GM20431 (cell line): ENCODE data around the gene ALX4.

ENCODE experiments used
- in situ Hi-C: fragments of 300-500 bp; cut with MseI, MboI; formaldehyde crosslinking; loops from one replicate; pipeline ENCODE4 v1.15.0; 2020; ENCODE audit warnings: low sequenced_read_pairs; ENCODE audit not compliant: unreplicated experiment

The ALX4 gene

DNA sequence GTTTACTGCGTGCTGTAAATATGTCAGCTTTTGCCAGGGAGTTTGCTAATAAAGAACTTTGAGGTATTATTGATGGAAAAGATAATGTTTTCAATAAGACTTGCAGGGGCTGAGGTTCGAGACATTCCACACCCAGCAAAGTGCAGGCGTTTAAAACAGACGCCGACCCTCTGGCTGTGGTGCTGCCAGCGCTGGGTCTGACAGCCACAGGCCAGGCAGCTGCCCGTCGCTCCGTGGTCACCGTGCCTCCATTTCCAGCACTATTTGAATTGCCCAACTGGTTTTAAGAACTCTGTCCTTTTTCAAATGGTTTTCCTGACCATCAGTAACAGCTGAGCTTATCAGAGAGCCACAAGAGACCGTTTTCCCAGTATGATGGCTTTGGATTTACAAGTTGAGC, 28.1 kb upstream of the ALX4 start:
- in situ Hi-C loops: no loop called here

DNA sequence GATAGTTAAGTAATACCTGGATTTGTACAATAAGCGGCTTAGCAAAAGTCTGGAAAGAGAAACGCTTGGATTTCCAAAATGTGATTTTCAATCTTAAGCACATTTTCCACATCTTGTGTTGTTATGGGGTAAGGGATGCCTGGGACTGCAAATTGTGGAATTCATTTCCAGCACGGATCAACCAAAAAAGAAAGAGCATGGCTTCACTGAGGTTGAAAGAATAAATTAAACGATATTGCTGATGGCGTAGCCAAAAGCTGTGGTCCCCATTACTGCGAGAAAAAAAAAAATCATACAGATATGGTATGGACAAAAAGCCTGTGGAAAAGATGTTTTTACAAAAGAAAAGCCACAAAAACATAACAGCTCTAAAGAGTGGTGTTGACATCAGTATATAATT, 26.0 kb upstream of the ALX4 start:
- in situ Hi-C loops: no loop called here

DNA sequence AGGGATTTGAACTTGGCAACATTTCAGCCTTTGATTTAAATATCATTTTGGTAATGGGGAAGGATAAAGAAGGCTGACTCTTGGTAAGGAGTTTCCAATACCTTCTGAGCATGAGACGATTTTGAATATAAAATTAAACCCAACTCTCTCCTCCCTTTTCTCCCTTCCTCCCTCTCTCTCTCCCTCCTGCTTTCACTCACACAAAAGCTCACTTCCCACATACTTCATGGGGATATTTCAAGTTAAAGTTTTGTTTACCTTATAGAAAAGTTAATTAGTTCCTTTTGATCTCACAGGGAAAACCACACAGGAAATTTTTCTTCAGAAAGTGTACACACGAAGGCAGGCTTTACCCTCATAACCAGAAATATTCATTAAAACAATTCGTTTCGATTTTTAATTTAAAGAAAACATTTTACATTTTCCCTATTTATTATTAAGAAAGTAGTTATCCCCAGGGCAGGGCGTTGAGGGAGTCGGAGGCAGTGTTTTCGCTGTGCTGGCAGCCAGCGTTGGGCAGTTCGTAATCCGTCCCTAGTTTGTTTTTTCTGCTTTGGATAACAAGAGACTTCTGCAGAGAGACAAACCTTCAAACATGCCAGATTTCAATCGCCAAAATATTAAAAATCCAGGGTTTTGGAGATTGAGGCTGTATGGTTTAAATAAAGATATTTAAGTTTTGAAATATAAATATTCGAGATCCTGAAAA, 25.3 kb upstream of the ALX4 start:
- in situ Hi-C loops: no loop called here

DNA sequence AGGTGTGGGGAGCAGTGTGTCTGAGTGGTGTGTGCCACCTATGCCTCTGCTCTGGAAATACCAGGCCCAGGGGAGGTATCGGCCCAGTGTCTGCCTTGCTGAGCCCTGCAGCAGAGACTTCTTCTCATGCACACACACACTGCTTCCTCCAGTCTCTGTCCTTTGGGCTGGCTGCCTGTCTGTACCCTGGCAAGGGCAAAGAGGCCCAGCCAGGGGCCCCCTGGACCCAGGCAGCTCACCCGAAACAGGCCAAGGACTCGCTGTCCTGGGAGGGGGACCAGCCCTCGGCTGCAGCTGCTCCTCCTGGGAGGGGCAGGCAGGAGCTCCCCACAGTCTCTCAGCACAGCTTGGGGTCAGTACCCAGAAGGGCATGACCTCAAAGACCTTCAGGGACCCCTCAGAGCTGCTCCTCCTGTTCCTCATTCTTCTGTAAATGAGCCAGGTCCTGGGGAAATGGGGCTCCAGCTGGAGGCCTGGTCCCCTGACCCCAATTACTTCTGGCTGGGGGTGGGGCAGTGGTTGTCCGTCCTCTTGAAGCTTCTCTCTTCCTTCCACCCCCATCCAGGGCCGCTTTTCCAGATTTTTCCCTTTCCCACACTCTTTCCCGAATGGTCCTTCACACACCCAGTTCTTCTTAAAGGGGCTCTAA, 24.5 kb upstream of the ALX4 start:
- in situ Hi-C loops: no loop called here

DNA sequence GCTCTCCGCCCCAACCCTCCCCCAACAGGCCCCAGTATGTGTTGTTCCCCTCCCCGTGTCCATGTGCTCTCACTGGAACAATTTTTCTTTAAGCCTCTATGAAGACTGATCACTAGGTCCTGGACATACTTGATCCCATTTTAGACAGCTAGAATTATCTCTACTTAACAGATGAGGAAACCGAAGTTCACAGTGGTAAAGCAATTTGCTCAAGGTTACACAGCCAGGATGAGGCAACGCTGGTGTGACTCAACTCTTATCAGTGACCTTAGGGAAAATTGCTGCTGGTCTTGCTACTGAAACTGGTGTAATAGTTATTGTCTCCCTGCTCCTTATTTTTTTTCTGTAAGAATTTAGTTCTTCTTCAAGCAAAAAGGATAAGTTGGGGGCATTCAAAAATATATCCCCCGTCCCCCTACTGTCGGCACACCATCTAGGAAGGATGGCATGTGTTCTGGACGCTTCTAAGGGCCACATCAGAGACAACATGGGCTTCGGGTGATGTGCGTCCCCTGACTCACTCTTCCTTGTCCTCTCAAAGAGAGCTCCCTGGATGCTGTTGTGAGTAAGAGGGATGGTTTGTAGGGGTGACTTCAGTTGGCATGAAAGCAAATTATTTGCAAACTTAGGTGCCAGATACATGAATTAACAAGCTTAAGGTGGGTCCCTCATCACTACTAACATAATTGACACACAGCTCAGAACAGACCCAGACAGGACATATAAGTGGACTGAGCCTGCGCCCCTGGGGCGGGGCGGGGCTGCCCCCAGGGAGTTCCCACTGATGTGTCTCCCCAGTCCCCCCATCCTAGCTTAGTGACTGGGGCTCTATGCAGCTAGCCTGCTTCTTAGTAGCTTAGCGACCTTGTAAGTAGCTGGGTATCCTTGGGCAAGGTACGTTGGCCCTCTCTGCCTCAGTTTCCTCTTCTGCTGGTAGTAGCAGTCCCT, 23.6 kb upstream of the ALX4 start:
- in situ Hi-C loops: no loop called here

DNA sequence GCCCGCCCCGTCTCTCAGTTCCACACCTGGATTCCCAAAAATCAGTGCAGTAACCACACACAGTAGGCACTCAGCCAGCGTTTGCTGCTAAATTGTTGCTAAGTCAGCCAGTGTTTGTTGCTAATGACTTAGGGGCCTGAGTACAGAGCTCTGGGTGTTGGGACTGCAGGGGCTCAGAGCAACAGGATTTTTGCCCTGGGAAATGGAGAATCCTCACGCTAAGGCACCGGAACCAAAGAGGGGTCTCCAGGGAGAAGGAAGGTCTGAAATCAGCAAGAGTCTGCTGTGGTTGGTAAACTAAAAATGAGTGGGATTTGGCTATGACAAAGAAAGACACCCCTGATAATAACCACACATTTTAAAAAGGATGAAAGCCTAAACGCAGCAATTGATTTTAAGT, 22.7 kb upstream of the ALX4 start:
- in situ Hi-C loops: no loop called here

DNA sequence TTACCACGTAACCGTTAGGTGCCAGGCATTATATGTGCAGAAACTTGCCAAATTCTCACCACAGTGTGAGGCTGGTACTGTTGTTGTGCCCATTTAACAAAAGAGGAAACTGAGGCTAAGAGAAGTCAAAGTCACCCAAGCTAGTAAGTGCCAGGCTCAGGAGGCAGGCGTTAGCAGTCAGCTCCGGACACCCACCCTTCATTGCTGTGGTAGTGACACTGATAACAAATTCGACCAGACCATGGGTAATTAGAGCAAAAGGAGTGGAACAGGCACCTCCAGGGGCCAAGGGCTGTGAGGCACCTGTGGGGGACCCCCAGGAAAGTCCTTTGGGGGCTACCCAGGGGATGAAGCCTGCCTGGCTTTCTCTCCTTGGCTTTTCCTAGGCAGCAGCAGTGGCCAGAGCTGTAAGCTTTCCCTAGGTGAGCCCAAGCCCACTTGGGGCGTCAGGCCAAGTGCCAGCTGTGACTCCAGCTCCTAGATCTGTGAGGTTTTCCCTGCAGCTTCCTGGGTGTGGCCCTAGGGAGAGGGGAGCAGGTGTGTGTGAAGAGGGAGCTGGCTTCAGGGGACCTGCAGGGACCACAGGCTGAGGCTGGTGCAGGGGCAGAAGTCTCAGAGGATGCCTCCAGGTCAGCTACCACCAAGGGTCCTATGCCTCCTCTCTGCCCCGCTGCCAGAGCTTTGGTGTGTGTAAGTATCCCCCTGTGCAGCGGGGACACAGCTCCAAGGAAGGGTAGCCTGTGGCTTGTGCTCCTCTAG, 19.7 kb upstream of the ALX4 start:
- in situ Hi-C loops: no loop called here

DNA sequence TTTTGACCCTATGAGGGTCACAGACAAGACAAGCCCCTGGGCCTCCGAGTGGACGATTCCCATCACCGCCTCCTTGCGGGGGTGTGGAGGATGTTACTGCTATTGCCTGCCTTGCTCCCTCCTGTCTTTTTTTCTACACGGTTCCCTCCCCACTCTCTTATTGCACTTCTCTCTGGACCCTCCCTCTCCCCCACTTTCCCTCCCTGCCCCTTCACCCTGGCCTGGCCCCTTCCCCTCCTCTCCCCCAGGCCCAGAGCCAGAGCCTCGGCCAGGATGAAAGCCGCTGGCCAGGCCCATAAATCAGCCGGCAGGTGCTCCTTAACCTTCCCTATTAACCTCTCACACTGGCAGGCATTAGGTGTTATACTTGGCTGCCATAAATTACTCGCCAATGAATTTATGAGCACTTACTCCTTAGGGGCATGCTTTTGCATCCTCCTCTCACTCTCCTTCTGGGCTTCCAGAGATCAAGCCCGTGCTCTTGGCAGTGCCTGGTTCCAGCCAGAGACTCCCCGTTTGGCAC, 18.3 kb upstream of the ALX4 start:
- in situ Hi-C loops: no loop called here

DNA sequence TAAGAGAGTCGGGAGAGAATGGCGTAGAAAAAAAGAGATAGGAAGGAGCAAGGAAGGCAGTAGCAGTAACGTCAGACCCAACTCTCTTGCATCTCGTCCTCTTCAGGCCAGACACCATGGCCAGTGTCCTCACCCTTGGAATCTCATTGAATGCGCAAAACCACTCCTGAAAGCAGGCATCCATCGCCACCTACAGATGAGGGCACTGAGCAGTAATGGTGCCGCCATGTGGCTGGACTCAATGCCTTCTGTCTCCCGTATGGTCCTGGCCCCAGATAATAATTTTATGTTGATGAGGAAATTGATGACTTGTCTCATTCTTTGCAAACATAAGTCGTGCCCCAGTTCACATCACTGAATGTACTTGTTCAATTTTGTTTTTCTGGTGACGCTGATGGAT, 17.8 kb upstream of the ALX4 start:
- in situ Hi-C loops: no loop called here

DNA sequence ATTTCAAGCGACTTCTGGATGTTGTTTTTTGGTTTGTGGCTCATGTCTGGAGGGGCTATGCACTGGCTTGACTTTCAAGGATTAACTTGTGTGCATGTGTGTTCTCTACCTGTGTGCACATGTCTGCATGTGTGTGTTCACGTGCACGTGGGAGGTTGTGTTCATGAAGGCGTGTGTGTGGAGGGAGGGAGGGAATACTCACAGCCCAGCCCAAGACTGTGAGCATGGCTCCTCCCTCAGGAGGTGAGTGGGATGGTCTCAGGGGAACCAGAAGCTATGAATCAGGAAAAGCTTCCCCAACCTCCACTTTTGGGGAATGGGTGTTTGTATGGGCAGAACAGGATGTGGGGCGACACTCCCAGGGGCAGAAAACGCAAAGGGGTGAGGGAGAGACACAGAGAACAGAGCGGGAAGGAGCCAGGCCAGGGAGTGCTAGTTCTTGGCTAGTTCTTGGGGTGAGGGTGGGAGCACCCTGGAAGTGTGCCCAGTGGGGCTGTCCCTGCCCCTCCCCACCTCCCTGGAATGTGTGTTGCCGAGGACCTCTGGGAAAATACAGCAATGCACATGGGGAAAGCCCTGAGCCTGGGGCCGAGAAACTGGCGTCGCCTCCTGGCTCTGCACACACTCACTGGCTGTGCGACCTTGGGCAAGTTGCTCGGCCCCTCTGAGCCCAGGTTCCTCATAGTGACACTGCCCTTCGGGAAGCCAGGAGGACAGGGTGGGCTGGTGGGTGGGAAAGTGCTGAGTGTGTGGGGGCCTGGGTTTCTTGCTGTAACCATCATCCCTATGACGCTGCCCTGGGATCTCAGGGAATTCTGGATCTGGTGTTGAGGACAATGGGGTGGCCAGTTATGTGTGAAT, 16.9 kb upstream of the ALX4 start:
- in situ Hi-C loops: no loop called here

DNA sequence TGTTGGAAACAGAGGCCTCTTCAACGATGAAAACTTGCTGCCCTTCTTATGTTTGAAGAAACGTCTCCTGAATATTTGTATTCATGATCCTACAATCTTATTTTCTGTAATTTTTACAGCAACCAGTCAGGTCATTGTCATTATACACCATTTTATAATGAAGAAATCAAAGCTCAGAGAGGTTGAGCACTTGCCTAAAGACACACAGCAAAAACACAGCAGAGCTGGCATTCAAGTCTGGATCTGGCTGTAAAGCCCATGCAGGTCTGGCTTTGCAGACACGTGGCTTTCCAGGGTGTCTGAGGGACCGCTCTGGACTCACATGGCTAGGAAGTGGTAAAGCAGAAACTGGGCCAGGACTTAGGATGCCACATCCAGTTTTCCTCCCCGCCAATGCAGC, 15.8 kb upstream of the ALX4 start:
- in situ Hi-C loops: no loop called here

DNA sequence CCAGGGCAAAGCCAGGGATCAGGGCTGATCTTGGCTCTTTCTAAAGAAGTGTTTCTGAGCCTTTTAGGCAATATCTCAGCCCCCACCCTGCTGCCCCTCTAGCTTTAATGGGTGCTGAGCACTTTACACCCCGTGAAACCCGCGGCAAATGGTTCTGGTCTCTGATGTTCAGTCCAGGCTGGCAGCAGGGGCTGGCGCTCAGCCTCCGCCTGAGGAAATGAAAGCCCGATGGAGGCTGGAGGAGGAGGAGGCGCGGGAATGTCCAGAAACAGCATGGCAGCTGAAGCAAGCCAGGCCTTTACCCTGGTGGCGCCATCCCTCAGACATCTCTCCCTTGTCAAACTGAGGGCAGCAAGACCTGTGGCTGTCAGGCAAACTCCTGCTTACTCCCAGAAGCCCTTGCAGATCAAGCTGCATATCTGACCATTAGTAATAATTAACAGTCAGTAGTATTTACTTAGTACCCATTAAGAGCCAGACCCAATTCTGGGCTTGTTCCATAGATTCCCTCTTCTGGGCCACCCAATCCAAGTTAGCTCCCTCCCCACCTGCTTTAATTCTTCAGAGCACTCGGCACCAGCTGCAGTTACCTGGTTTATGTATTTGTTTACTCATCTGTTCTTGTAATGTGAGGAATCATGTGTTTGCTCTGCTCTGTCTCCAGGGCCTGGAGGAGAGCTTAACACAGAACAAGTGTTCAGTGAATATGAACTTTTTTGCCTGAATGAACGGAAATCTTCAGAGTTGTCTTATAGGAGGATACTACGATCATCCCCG, 15.0 kb upstream of the ALX4 start:
- in situ Hi-C loops: no loop called here

DNA sequence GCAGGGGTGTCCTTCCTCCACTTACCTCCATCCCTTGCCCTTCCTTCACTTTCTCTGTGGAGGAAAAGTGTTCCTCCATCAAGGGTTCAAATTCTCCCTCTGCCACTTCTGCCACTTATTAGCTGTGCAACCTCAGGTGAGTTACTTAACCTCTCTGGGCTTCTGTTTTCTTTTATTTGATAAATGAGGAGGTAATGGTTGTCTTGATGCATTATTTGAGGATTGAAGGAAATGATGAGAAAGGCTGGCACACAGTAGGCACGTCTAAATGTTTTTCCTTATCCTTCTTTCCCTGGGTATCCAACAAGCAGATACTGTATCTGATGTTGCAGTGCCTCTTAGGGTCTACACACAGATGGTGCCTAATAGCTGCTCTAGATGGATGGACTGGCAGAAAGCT, 14.3 kb upstream of the ALX4 start:
- in situ Hi-C loops: no loop called here

DNA sequence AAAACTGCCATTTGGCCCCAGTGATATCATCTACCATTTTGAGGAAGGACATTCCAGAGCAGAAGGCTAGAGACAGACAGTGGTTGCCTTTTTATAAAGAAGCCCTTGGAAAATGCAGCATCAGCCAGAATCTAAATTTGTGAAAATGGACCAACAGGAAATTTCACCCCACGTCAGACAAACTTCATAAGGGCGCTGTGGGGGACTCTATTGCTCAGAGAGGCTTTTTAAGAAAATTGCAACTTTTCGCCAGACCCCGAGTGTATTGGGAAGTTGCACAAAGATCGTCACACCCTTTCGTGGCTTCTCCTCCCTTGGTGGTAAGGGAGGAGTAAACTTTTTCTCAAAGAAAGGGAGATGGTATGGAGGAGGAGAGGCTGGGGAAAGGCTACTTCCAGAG, 12.3 kb upstream of the ALX4 start:
- in situ Hi-C loops: no loop called here

DNA sequence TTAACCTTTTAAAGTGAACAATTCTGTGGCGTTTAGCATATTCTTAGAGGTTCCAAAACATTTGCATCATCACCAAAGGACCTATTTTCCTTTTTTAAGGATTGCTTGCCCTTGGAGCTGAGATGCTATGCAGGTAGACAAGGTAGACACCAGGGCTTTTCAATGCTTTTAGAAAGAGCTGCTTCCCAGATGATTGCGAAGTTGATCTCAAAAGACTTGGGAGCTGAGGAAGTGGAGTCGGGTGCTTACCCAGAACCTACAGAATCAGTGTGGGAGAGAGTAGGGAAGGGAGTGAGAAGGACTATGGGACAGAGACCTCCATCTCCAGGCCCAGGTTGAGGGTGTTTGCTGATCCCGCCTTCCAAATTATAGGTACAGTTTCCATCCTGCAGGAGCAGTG, 11.1 kb upstream of the ALX4 start:
- in situ Hi-C loops: no loop called here

DNA sequence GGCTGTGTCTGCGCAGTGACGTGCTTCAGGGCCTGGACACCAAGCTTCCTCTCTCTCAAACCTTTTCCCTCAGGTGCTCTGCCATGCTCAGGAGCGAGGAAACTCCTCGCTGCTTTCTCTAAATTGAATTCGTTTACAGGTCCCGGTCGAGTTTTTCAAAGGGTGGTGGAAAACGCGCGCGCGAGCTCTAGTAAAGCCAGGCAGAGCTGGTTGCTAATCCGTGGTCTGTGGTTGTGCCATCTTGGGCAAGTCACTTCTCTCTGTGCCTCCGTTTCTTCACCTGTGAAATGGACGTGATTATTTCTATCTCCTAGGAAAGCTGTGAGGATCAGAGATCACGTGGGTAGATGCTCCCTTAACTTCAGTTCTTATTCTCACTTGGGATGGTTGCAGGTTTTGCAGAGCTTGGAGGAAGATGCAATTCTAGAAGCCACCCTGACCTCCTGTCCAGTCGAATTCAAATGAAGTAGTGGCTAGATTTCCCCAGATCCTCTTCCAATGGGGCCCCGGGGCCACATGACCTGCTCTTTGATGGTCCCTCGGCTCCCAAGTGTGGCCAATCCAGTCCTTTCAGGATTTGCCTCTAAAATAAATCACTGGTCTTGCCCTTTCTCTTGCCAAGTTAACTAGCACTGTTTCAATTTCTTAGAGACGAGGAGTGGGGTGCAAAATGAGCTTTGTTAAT, 10.5 kb upstream of the ALX4 start:
- in situ Hi-C loops: no loop called here

DNA sequence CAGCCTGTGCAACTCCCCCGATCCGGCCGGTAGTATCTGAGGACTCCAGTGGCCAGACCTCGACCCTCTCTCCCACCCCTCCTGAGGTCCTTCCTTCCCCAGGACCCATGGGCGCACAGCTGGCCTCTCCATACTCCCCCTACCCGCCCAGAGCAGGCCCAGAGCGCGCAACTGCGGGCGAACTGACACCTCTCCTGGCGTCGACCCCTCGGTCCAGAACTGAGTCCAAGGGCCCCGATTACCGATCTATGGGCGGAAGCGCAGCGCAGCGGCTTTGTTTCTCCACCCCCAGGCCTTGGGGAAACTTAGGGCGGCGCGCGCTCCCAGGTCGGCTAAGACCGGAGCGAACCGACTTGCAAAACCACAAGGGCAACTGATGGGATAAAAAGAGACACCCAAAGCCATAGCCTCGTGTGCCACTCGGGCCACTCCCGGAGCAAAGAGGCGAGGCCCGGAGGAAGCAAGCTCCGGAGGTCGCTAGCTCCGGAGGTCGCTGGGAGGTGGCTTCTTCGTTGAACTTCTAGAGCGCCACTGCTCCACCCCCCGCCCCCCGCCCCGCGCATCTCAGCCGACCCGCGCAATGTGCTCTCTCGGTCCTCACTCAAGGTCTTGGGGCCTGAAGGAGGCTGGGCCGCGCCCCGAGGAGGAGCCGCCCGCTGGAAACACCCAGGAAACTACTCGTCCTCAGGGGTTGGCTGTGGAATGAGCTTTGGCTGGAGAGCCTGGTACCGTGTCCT, 9.8 kb upstream of the ALX4 start:
- in situ Hi-C loops: no loop called here
